Right kidney (tissue), 1 donor: ENCODE measurements around the gene ASAP2.

Experiments
- DNase-seq: peaks from one replicate; pipeline ENCODE4 v3.0.0-alpha.2; 2016

The ASAP2 gene

DNA sequence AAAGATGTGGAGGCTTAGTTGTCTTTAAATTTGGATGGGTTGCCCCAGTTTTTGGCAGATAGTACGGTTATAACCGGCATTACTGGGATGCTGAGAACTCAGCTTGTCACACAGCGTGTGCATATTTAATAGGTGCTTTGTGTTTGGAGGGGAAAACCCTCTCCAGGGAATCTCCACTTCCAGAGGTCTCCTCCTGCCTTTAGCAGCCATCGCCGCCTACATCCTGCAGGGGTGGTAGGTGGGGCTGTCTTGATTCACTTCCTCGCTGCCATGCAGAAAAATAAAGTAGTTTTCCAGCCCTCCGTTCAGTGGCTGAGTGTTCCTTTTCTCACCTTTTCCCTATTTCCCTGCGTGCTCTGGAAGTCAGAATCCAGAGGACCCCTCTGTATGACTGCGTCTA, 140.3 kb downstream of the ASAP2 start:
- no peak for DNase-seq

DNA sequence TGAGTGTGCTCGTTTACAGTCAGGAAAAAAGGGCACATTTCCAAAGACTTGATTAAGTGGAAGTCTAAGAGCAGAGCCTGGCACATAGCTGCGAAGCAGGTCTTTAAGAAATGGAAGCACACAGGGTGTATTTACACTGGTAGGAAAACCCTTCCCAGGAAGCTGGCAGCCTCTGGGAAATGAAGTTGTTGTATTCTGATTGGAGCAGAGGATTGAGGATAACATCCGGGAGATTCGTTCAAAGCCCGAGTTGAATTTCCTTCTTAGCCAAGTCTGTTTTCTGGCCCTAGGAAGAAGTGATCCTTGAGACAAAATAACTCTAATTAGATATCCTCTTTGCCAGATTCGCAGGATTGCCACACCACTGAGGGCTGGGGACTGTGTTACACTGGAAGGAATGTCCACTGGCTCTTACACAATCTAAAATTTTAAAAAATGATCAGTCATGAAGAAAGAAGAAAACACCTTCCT, 140.8 kb downstream of the ASAP2 start:
- no peak for DNase-seq

DNA sequence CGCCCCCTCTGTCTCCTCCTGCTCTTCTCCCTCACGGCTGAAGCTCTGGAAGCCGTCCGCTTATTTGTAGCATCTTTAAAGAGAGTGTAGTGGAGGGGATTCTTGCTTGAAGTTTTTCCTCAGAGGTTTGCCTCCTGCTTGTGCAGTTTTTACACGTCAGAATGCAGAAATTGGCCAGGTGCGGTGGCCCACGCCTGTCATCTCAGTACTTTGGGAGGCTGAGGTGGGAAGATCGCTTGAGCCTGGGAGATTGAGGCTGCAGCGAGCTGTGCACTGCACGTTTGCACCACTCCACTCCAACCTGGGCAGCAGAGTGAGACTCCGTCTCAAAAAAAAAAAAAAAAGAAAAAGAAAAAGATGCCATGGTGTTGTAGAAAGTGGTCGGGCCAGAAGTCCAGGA, 147.7 kb downstream of the ASAP2 start:
- no peak for DNase-seq

DNA sequence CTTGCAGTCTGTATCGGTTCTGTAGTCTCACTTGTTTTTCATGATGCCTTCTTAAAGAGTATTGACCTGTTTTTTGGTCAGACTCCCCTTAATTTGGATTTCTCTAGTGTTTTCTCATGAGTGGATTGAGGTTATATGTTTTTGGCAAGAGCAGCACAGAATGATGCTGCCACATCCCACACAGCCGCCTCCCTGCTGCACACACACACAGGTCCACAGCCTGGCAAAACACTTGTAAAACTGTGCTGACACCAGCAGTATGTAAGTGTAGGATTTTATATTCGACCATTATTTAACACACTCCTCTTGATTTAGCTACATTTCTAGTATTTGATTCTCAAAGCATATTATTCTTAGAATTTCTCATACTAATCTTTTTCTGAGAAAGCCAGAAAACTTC, 148.7 kb downstream of the ASAP2 start:
- no peak for DNase-seq

DNA sequence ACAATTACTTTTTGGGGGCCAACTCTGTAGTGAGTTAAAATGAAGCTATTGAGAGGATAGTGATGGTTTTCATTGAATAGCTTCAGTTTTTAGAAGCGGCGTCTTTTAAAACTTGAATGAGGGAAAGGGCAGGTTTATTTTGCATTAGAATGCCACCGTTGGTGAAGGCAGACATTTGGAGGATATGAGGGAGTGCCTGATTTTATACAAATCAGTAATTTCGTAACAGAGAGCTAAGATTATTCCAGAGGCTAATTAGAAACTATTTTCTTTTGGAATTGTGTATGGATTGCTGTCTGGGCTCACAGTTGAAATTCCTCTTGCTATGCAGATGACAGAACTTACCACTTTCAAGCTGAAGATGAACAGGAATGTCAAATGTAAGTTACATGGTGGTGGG, 149.1 kb downstream of the ASAP2 start:
- no peak for DNase-seq

GRCh38 chr2:9356261-9356660, 149.6 kb downstream of the ASAP2 start:
- DNase-seq = peak; percentile 33

DNA sequence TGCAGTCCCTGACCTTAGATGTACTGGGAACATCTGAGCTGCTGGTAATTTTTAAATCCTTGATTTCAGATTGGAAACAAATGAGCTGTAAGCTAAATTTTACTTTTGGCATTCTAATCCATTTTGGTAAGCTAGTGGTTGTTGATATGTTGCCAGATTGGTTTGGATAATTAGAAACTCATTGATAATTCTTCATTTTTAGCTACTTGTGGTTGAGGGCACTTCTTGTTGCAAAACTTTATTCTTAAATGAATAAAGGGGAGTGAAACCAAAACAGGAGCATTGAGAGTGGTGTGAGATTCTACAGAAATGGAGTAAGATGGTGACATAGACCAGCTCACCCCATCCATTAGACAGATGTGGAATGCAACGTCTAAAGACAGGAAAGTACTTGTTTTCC, 152.2 kb downstream of the ASAP2 start:
- DNase-seq = no peak

DNA sequence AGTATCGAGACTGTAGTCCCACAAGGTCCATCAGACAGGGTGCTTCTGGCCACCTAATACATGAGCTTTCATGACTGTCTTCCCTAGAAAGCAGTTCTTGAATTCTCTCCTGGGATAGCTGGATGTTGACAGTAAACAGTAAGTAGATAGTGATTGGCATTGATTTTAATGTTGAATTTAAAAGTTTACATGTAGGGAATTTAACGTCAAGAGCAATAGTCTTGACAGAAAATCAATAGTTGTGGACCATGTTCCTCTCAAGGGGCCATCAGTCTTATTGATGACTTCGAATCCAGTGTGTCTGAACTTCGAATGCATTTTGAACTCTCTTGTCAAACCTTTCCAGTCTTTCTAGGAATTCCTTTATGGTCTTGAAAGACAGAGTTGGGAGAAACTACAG, 152.9 kb downstream of the ASAP2 start:
- DNase-seq = no peak

DNA sequence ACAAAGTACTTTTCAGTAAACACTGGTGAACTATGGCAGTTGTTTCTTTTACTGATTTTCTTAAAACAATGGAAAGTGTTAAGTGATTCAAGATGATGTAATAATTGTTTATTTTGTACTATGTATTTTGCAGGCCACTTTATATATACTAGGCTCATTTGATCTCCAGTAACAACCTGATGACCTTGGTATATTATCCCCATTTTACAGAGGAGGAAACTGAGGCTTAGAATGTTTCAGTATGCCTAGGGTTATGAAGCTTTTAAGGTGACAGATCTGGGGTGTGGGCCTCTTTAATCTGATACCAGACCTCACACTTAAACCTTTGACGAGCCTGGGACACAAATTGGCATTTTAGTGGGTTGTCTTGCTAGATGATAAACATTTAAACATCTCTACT, 153.5 kb downstream of the ASAP2 start:
- DNase-seq = no peak

DNA sequence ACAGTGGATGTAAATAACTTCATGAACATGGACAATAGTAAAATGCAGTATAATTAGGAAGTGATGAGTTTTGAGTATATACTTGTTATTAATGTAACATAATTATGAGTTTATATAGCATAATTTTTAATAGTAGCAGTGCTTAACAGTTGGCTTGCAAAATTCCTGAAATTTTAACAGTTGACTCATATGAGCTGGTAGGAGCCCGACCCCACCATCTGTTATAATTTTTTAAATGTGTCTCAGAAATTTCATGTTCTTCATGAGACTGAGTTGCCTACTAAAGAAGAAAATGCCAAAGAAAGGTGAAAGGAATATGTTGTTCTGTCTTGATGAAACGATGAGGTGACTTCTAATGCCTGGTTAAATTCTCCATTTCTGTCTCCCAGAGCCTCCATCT, 154.1 kb downstream of the ASAP2 start:
- no peak for DNase-seq

GRCh38 chr2:9364373-9364772, 157.8 kb downstream of the ASAP2 start:
- DNase-seq = no peak

- DNase-seq = no peak
These were observed 158.3 kb downstream of the ASAP2 start for GRCh38 chr2:9364791-9365497.

GRCh38 chr2:9365498-9366019, 158.9 kb downstream of the ASAP2 start:
- no peak for DNase-seq

DNA sequence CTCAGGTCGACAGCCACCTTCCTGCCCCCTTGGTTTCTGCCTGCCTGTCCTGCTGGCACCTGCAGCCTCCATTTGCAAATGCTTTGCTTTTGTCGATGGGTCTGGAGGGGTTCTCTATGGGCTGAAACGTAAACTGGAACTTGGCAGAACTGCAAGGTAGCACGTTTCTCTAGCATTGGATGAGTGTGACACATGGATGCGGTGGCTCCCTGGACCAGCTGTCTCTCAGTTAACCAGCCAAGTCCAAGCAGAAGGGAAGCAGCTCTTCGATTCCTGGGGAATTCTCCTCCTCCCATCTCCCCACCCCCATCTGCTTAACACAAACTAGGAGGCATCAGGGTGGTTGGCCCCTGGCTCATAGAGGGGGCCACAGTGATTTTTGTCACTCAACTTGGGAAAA, 159.4 kb downstream of the ASAP2 start:
- DNase-seq = no peak

DNA sequence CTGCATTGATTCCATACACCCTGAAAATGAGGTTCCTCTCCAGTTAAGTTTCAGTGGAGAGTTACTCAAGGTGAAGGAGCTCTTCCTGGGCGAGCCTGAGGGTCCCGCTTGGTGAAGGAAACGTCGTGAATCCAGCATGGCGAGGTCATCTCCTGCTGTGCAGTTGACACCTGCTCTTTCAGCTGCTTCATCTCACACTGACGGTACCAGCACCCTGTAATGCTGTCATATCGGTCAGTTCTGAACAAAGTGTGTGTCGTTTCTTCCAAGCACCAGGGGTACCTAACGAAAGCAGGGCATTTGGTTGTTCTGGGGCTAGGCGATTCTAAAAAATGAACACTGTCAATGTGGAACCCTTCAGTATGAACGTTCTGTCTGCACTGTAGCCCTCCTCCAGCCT, 164.1 kb downstream of the ASAP2 start:
- no peak for DNase-seq

- DNase-seq = peak; percentile 18
These were observed 166.4 kb downstream of the ASAP2 start for GRCh38 chr2:9373047-9373446.

GRCh38 chr2:9373476-9373875, 166.9 kb downstream of the ASAP2 start:
- DNase-seq = peak; percentile 28

DNA sequence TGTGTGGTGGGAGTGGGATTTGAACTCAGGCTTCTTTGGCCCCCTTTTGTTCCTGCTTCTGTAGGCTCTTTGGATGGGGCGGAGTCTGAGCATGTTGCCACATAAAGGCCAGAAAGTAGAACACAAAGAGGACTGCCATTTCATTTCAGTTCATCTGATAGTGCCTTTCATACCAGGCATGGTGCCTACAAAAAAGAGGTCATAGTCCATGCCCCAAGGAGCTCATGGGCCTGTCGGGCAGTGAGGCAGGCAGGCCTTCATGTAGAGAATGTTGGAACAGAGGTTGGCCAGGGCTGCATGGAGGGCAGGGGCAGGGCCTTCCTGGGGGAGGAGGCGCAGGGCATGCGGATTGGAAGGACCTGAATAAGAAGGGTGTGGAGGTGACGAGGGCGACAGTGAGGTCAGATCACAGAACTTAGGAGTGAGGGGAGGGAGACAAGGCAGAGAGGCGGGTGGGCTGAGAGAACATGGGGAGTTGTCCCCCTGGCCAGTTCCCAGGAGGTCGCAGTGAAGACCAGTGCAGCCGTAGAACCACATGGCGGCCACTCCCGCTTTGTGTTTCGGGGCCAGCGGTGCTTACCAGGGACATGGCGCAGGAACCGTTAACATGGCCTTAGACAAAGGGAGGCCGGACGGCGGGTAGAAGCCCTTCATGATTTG, 167.6 kb downstream of the ASAP2 start:
- DNase-seq = no peak

DNA sequence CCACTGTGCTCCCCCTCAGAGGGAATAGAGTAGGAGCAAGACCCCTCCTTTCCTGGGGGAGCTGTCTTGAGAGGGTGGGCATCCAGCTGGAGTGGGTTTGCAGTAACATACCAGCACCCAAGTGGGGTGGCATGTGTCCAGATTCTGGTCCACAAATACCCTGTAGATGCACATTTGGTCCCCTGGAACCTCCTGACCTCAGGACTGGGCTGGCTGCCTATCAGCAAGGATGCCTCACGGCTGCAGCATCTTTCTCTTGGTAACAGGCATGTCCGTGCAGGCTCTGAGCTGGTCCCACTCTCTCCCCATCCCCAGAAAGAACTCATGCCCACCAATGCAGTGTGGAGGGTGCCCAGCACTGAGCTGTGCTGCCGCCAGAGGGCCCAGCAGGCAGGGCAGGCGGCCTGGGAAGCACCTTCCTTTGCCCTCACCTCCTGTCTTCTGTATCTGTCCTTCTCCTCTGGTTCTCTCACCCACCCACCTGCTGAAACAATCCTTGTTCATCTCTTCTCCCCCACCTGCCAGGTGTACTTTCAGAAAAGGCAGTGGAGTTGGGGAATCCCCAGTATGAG, 169.3 kb downstream of the ASAP2 start:
- DNase-seq = no peak

- DNase-seq = no peak
These were observed 171.0 kb downstream of the ASAP2 start for GRCh38 chr2:9377461-9378097.

GRCh38 chr2:9378433-9379390, 172.1 kb downstream of the ASAP2 start:
- no peak for DNase-seq

DNA sequence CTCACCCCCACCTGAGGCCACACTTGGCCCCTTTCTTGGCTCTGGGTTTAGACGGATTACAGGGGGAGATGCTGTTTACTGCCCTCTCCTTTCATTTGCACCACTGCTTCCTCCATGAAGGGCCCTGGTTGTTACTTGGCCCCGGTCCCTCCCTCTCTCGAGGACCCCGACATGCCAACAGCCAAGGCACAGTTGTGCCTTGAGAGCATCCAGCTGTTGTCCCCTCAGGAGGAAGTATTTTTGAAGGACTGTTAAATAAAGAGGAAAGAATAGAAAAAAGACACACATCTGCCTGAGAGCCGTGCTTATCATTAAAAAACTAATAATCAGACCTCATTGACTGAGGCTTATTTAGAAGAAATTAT, 172.8 kb downstream of the ASAP2 start:
- DNase-seq = no peak
